CD1c-positive myeloid dendritic cell (primary cell): ENCODE measurements around the gene CACNG4.

Experiments used
- DNase-seq: peaks from one replicate; pipeline ENCODE4 v3.0.0-alpha.2; 2016; ENCODE audit errors: extremely low spot score

Gene CACNG4

DNA sequence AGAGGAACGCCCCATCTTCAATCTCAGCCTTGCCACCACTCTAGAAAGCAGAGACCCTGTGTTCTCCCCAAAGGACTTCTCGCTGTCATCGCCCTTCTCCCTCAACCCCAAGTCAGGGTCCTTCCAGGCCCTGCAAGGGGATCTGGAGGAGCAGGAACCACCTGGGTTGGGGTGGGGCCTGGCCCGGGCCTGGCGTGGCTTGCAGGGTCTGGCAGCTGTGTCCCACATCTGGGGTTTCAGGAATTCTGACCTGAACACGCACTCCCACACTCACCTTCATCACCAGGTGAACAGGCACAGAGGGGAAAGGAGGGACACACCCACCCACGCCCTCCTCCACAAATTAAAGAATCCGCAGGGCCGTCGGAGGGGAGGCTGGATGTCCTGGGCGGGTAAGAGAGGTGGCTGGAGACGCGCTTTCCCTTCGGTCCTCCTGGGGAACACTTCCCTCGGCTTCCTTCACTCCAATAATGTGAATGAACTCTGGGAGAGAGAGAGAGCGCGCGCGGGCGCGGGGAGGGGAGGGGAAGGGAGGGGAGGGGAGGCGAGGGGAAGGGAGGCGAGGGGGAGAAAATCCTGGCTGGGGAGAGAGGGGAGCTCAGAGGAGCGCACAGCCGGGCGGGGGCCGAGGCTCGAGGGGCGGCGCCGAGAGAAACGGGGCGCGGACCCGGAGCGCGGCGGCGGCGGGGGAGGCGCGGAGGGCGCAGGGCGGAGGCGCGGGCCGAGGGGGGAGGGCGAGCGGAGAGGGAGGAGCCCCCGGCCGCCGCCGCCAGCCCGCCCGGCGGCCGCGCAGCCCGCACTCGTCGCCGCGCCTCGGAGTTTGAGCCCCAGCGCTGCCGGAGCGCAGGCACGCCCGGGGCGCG is at the start of gene CACNG4:
Gene CACNG4, plus strand, starts transcription at position 799 of the 863 bp plus-strand sequence. CDS start 205 bp downstream, outside the sequence.
- DNase-seq, result no peak

DNA sequence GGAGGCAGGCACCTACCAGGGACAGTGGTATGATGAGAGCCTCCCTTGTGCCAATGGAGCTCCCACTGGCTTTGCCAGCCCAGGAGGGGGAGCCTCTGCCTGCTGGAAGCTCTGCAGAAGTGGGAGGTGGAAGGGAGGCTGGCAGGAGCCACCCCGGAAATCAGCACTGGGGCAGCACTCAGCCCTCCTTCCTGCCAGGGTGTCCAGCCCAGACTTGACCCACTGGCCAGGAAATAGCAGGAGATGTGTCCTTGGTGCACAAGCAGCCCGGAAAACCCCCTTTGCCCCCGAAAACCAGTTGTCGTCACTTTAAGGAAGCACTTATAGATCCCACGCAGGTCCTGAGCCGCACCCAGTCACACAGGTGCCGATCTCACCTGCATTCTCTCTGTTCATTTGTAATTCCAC is 49.3 kb upstream of the CACNG4 start:
- DNase-seq, result no peak

GRCh38 chr17:66915792-66916191 is 48.7 kb upstream of the CACNG4 start:
- no peak for DNase-seq

GRCh38 chr17:66916946-66917345 is 47.6 kb upstream of the CACNG4 start:
- DNase-seq, result no peak

- no peak for DNase-seq
Observed at GRCh38 chr17:66918896-66919295, 45.6 kb upstream of the CACNG4 start.

DNA sequence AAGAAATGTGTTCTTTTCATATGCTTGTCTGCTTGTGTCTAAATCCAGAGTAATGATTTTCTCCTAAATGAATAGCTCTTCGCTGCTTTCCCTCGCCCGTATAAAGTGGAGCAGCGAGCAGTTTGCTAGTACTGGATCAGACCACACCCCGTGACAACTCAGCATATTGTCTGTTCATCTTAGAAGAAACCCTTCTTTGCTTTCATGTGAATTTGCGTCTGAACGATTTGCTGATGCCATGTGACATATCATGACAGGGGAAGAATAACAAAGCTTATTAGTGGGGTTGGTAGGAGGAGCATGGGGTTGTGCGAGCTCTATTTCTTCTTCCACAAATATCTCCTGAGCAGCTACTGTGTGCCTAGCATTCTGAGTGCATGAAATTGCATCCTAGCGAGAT is 44.1 kb upstream of the CACNG4 start:
- no peak for DNase-seq

- peak; percentile 1 for DNase-seq
Observed at GRCh38 chr17:66920950-66921349, 43.6 kb upstream of the CACNG4 start.

GRCh38 chr17:66923886-66924285 is 40.6 kb upstream of the CACNG4 start:
- no peak for DNase-seq

- DNase-seq, result no peak
Observed at GRCh38 chr17:66925811-66926500, 38.6 kb upstream of the CACNG4 start.

DNA sequence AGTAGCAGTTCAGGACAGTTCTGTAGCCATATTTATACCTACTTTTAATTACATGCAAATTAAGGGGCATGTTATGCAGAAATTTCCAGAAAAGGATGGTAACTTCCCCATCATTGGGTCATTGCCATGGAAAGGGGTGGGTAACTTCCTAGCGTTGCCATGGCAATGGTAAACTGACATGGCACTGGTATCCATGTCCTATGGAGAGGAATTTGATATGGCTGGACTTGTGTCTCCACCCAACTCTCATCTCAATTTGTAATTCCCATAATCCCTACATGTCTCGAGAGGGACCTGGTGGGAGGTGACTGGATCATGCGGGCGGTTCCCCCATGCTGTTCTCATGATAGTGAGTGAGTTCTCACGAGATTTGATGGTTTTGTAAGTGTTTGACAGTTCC is 35.6 kb upstream of the CACNG4 start:
- DNase-seq, result no peak

DNA sequence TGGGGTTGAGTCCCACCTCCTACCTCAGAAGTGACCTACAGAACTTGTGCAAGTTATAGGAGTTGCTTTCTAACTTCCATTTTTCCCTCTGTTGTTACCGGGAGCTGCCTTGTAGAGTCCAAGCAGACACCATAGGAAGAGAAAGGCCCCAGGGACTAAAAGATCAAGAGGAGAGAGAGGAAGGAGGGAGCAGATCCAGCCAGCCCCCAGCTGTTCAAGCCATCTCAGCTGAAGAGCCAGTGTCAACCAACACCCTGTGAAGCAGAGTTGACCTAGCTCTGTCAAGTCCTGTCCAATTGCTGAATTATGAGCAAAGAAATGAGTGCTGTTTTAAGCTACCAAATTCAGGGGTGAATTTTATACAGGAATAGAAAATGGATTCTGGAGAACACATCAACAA is 34.9 kb upstream of the CACNG4 start:
- DNase-seq, result no peak

DNA sequence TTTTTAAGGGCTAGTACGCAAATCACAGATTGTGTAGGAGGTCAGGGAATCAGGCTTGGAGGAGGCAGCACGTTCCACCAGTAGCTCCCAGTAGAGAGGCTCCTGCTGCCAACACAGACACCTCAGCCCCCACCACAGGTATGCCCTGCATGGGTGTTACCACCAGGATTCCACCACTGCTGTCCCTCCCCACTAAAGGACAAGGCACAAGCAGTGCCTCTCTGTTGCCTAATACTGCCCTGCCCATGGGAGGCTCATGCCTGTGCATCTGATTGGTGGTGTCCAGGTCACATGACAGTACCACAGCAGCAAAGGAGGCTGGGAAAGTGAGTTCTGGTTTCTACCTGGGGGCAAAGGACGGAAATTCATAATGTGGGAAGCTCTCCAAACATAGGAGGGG is 33.6 kb upstream of the CACNG4 start:
- DNase-seq, result no peak

- no peak for DNase-seq
Observed at GRCh38 chr17:66932311-66932710, 32.2 kb upstream of the CACNG4 start.

DNA sequence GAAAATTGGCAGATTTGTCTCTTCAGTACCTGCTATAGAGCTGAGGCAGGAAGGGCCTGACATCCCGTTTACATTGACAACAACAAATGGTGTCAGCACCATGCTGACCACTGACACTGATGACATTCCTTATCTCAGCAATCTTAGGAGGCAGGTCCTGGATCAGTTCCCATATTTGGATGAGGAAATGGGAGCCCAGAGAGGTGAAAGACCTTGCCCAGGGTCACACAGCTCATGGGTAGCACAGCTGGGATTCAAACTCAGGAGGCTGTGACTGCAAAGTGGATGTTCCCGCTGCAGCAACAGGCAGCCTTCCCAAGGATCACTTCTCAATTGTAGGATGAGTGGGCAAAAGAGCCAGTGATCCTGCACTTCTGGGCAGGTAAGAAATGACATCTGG is 30.5 kb upstream of the CACNG4 start:
- DNase-seq, result no peak

GRCh38 chr17:66935717-66936116 is 28.8 kb upstream of the CACNG4 start:
- DNase-seq, result no peak

DNA sequence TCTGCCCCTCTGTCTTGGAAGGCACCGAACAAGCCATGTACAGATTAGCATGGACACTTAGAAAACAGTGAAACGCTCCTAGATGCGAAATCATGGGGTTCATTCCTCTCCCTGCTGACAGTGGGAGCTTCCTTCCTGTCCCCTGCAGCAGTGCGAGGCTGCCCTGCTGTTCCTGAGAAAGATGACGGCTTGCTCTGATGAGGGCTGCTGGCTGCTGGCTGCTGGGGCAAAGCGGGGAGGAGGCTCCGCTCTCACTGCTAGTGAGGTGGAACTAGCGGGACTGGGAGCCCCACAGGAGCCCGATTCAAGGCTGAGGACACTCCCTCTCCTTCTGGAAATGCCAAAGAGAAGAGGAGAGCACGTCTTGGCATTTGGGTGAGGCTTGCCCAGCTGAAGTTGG is 25.9 kb upstream of the CACNG4 start:
- DNase-seq, result no peak

DNA sequence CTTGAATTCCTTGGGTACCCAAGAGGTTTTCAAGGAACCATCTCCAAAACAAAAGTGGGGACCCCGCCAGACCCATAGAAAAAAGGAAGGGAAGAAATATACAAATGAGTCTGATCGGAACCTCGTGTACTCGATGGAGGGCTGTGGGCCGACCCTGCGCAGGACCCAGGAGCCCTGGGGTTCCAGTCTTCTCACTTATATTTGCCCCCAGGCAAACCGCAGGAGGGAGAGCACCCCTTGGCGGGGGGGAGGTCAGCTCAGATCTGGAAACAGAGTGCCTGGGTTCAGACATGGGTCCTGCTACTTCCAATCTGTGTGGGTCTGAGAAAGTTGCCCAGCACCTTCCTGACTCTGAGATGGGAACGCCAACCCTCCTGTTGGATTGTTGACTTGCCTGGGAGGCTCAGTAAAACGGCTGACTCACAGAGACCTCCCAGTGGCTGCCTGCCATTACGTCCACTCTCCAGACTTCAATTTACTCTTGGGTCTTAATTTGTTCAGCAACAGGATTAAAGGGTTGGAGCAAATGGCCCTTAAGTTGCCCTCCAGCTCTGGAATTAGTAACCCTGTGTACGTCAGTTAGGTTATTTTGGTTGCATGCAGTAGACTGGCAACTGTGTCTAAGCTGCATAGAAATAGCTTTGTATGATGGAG is 24.9 kb upstream of the CACNG4 start:
- no peak for DNase-seq

DNA sequence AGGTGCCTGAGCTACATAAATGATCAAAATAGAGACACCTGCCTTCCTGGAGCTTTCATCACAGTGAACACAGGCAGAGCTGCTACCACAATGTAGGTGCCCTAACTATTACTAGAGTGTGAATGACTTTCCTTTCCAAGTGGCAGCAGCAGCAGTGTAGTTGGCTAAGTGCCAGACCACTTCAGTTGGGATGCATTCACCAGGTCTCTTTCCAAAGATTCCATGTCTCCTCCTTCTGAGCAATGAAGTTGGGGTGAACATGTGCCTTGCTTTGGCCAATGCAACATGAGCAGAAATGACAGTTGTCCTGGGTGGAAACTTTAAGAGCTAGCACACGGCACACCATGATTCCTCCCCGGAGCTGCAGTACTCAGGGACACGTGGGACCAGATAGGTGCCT is 23.3 kb upstream of the CACNG4 start:
- no peak for DNase-seq

GRCh38 chr17:66941773-66942450 is 22.6 kb upstream of the CACNG4 start:
- DNase-seq, result no peak

GRCh38 chr17:66942451-66943264 is 21.8 kb upstream of the CACNG4 start:
- DNase-seq, result no peak

DNA sequence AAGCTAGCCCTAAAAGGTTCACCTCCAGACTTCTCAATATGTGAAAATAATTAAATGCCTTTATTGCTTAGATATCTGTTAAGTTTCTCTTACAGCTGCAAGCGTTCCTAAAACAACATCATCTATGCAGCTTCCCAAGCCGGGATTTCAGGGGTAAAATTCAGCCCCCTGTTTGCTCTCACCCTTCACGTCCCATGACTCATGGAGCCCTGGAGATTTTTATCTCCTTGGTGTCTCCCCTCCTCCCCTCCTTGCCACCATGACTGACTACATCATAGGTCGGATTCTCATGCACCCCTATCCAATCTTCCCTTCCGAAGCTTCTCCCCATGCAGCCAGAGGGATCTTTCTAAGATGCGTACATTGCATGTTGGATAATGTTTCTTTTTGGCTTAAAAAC is 21.0 kb upstream of the CACNG4 start:
- no peak for DNase-seq
